Tibial nerve (tissue), 4 donors: ENCODE results near the gene TXLNA.
A peak's percentile ranks its signal among the peaks of the same experiment; 100 is the strongest.

Source experiments
- EP300 ChIP-seq, 2 donors: sonication (generic); formaldehyde crosslinking; IDR thresholded peaks; one replicate each; pipeline ENCODE4 v1.6.1; 2017; ENCODE audit warnings: antibody characterized with exemption in 2 of 2, mild to moderate bottlenecking in 1 of 2
- TF ChIP-seq, protein P1 (sequence below), 5 experiments: fragments of 200-600 bp in 3 of 5; fragments of 450-650 bp in 2 of 5; sonication (generic) in 3 of 5; IDR thresholded peaks; one replicate each; pipeline ENCODE4 v1.5.1; 2016 to 2019; ENCODE audit warnings: antibody characterized with exemption in 5 of 5, mild to moderate bottlenecking in 3 of 5, moderate library complexity in 2 of 5

GRCh38 chr1:32201011-32201855 lies 21.8 kb downstream of the TXLNA start:
- TF ChIP-seq, protein P1, sequence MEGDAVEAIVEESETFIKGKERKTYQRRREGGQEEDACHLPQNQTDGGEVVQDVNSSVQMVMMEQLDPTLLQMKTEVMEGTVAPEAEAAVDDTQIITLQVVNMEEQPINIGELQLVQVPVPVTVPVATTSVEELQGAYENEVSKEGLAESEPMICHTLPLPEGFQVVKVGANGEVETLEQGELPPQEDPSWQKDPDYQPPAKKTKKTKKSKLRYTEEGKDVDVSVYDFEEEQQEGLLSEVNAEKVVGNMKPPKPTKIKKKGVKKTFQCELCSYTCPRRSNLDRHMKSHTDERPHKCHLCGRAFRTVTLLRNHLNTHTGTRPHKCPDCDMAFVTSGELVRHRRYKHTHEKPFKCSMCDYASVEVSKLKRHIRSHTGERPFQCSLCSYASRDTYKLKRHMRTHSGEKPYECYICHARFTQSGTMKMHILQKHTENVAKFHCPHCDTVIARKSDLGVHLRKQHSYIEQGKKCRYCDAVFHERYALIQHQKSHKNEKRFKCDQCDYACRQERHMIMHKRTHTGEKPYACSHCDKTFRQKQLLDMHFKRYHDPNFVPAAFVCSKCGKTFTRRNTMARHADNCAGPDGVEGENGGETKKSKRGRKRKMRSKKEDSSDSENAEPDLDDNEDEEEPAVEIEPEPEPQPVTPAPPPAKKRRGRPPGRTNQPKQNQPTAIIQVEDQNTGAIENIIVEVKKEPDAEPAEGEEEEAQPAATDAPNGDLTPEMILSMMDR (IDR thresholded peaks at IDR 0.05) = no peak
- TF ChIP-seq EP300 (IDR thresholded peaks at IDR 0.05) = peak in 1 of 2 donors; percentile 28
